GM19099 (cell line): Measurements from ENCODE around the gene MICAL3.

Experiments used
- POLR2A ChIP-seq: IDR thresholded peaks from 3 replicates; pipeline ENCODE4 v1.6.1; 2011; ENCODE audit warnings: low read depth; ENCODE audit not compliant: insufficient read length; ENCODE audit errors: extremely low read depth

The MICAL3 gene

GRCh38 chr22:17938484-17938924 lies 85.9 kb downstream of the MICAL3 start:
- TF ChIP-seq POLR2A, result no peak

DNA sequence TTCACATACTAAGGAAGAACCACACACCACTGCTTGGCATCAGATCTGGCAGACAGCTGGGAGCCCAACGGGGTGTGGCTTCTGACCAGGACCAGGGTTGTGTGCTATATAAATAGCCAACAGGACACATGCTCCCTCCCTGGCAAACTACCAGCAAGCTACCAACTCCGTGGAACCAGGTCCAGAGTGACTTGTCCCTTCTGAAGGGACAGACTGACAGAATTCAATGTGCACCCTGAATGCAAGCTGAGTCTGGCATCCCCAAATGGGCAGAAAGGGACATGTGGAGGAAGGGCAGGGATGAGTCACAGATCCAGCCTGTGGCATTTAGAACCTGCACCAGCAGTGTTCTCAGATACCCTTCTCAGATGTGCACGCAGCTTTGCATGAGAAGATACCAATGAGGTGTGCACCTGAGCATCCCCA lies 92.9 kb downstream of the MICAL3 start:
- TF ChIP-seq POLR2A, result no peak

- TF ChIP-seq POLR2A, result no peak
These were observed 93.7 kb downstream of the MICAL3 start for GRCh38 chr22:17930455-17931313.

- TF ChIP-seq POLR2A, result no peak
These were observed 94.5 kb downstream of the MICAL3 start for GRCh38 chr22:17929909-17930308.

DNA sequence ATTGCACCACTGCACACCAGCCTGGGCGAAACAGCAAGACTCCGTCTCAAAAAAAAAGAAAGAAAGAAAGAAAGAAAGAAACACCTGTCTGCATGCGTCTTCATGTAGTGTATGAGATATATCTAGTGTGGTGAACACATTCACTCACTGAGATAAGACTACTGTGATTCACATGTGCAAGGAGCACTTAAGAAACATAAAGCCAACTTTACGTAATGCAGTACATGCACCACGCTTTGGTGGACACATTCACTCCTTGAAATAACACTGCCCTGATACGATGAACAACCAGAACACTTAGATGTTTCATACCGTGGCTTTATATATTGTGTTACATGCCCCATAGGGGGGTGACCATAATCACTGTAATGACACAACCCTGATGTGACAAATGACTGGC lies 96.0 kb downstream of the MICAL3 start:
- no peak for TF ChIP-seq POLR2A

DNA sequence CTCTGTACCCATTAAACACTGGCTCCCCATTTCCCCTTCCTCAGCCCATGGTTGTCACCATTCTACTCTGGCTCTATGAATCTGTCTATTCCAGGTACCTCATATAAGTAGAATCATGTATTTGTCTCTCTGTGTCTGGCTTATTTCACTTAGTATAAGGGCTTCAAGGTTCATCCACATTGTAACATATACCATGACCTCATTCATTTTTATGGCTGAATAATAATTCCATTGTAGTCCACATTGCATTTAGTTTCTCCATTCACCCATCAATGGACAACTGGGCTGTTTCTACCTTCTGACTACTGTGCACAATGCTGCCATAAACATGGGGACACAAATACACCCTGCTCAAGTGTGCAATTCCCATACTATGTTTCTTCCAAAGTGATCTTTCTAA lies 97.3 kb downstream of the MICAL3 start:
- TF ChIP-seq POLR2A, result no peak

GRCh38 chr22:17926516-17926915 lies 97.8 kb downstream of the MICAL3 start:
- TF ChIP-seq POLR2A, result no peak

DNA sequence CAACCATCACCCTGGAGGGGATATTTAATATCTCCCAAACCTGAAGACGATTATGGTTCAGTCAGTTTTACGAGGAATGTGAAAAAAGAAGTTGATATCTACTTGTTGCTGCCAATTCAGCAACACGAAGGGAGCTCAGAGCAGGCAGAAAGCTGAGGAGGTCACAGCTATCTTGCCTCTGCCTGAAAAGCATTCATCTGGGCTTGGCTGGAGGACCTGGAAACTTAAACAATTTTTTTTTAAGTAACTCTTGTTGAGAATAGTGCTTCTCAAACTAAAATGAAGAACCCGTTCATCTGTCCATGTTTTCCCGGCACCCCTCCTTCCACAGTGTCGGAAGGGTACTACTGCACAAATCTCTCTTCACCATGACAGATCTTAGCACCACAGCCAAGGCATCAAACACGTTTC lies 98.9 kb downstream of the MICAL3 start:
- TF ChIP-seq POLR2A, result no peak

DNA sequence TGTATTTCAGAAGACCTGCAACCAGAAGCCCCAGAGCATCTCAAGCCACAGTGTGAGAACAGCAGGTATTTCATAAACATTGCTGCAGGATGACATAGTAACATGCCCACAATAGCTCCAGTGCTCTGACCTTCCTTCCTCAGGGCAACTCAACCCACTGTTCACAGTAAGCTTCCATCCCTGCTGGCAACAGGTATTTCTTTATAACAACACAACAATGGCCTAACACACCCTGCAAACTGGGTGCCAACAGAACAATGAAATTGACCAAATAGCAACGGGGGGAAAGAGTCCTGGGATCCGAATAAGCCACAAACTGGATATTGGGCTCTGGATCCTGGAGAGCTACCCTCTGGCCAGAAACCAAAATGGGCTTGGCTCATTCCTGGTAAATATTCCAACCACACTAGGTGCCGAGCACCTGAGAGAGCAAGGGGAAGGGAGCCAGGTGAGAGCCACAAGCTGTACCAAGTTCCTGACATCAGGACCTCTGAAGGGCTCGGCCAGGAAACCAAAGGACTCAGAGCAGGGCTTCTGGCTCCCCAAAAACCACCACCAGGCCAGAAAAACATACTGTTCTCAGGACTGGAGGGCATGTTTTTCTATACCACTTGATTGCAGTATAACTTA lies 99.5 kb downstream of the MICAL3 start:
- TF ChIP-seq POLR2A, result no peak

- TF ChIP-seq POLR2A, result no peak
These were observed 100.3 kb downstream of the MICAL3 start for GRCh38 chr22:17924076-17924475.

DNA sequence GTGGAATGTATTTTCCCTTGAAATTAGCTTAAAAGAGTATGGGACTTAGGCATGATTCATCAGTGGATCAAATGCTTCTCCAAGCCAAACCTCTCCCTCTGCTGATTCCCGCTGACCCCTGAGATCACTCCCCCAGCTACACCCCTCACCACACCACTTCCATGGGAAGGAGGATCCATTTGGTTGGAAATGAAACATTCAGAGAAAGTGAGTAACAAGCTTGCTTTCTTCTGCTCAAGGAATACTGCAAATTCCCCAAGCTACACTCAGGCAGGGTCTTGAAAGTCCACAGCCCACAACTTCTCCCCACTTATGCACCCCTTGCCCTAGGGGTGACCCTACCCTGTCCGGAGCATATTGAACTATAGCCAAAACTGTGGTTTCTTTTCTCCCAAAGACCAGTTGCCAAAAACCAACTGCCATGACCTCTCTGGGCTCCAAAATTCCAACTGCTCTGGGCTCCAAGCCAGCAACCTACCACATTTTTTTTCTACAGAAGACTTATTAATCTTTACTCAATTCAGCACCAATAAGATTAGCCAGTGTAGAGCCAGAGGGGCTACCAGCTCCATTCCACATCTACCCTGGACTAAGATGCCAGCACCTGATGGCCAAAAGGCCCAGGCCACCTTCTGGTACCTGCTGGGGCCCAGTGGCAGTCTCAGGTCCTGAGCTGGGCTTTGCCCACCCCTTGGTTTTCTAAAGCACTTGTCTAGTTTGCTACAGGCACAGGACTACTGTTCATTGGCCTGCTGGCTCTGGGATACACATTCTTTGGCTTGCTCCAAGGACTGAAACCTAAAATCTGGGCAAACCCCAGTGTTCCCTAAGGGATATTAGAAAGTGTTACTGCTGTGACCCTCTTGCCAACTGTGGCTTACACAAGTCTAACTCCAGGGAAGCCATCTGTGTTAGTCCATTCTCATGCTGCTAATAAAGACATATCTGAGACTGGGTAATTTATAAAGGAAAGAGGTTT lies 101.1 kb downstream of the MICAL3 start:
- no peak for TF ChIP-seq POLR2A

DNA sequence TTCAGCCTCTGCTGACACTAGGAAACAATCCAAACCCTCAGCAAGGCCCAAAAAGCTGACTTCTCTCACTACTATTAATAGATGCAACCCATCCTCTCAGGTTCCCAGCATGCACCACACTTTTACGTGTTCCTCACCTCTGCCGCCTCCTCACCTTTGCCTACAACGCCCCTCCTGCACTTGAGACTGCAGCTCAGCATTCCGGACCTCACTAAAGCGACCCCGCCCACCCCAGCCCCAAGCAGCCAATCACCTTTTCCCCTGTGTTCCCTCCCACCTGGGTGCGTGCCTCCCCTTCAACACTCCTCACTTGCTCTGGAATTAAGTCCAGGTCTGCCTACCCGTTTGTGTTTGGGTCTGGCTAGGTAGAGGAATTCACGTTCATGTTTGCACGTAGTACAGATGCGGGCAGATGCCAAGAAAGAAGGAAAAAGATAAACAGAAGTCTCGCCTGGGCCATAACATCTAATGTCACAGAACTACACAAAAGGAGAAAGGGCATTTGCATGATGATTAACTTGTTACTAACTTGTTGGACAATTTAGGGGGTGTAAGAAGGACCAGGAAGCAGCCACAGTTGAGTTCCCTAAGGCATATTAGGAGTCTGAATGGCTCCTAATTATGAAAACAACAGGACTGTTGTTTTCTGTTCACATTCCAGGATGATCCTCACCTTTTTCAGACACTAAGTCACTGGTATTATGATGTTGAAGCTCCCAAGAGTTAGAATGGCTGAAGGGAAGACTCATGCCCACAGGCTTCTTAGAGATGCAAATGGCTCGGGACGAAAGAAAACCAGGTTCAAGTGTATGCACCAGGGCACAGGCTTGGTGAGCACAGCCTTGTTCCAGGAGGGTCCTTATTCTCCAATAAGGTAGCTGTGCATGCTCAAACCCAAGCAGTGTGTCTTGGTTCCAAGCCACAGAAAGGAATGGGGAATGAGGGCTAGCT lies 102.2 kb downstream of the MICAL3 start:
- no peak for TF ChIP-seq POLR2A

DNA sequence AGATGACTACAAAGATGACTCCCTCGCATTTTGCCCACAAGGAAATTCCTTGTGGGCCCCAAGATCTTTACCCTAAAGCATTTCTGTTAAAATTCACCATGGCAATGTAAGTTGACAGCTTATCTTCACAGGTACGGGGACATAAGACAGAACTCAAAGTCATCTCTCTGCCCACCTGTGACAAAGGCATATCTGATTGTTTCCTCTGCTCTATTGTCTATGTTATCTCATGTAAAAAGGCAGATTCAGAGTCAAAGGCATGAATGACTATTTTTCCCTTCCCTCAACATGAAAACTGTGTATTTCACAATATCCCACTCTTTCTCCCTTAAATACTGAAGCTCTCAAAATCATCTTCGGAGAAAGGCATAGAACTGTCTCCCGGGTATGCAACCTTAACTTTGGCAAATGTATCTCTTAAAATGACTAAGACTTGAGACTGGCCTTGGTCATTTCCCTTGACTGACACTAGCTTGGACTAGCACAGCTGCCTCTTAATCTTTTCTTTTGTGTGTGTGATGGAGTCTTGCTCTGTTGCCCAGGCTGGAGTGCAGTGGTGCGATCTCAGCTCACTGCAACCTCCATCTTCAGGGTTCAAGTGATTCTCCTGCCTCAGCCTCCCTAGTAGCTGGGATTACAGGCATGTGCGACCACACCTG lies 103.2 kb downstream of the MICAL3 start:
- TF ChIP-seq POLR2A, result no peak
